ENCODE data around the gene ZKSCAN3. TPM values are rescaled to one million over a fixed set of nuclear protein-coding genes. Genes with fewer than 3 reads are reported as not detected.

The ZKSCAN3 gene
- polyA plus RNA-seq, 2 of the 4 experiments (the other 2 are of a cell fraction) = 1.6 to 2.7 TPM

DNA sequence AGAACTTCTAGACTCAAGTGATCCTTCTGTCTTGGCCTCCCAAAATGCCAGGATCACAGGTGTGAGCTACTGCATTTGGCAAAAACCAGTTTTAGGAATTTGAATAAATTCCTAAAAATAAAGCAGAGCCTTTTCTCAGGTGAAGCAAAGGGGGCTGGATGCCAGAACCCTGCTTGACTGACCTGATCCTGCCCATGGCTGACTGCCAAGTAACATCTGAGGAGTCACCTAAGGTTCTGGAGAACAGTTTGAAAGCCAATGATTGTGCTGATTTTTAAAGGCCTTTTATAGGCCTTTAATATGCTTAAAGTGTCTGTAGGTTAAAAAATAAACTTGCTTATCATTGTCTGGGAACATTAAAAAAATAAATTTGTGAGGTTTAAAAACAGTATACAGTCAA lies 63.9 kb downstream of the ZKSCAN3 start:
- H3K27ac ChIP-seq = no peak overlapping the region
- CTCF ChIA-PET = no interaction called here
- DNase-seq (ENCODE audit: low read depth in 1 of 2, low spot score in 1 of 2) (no peak), ATAC-seq (no peak), FAIRE-seq (no peak)
- H3K4me3 ChIP-seq = no peak overlapping the region
- TF ChIP-seq NR3C1 (IDR thresholded peaks at IDR 0.05) = no peak
- TF ChIP-seq CBX2 (IDR thresholded peaks at IDR 0.05; ENCODE audit: borderline replicate concordance, low read depth) = no peak
- TF ChIP-seq CTCF (IDR thresholded peaks at IDR 0.05) = no peak
- TF ChIP-seq SREBF2 (IDR thresholded peaks at IDR 0.05) = no peak
- TF ChIP-seq POLR2AphosphoS2 (conservative IDR thresholded peaks at IDR 0.05; ENCODE audit: low read length) = no peak
- no peak for TF ChIP-seq HES2 (IDR thresholded peaks at IDR 0.05)
- no peak for TF ChIP-seq RAD21 (conservative IDR thresholded peaks at IDR 0.05 in 1 of 2, IDR thresholded peaks at IDR 0.05 in 1 of 2)
- TF ChIP-seq PHF8 (IDR thresholded peaks at IDR 0.05; ENCODE audit: borderline replicate concordance, low read depth) = no peak
- TF ChIP-seq KDM5A (IDR thresholded peaks at IDR 0.05) = no peak
- TF ChIP-seq FOXS1 (CRISPR knock-in tag; IDR thresholded peaks at IDR 0.05) = no peak
- TF ChIP-seq ZSCAN20 (CRISPR knock-in tag; IDR thresholded peaks at IDR 0.05) = no peak
- POLR2A ChIA-PET = no interaction called here
- H3K9me3 ChIP-seq = no peaks in the 10 kb centered on the region
- no peak overlapping the region for H3K4me2 ChIP-seq
- no peaks in the 10 kb centered on the region for H3K4me1 ChIP-seq

Small RNA genes within 50 kb of the gene (small RNA-seq; reads per million reads assigned to genes)
- gene AL021997.1 (0 reads per million in 6 experiments), gene AL021997.2 (0 reads per million in 6 experiments), gene RNU2-45P (0 reads per million in 6 experiments)

Other genes with a start within 250 kb of the ZKSCAN3 start
- gene ZSCAN16, start 225.3 kb upstream of the ZKSCAN3 start, polyA plus RNA-seq (2011; rRNA removed) = 5.5 and 6.0 TPM in 2 replicates
- 5.7 to 6.1 TPM (median 5.8 TPM) in 3 replicates for gene ZSCAN16, start 225.3 kb upstream of the ZKSCAN3 start, polyA plus RNA-seq (2017; fragmentation: RNase III; extraction: RNeasy Plus Mini Kit Qiagen cat#74134 plus additional on column Dnase treatment)
- 8.9 and 16.2 TPM in 2 replicates for gene ZKSCAN8, start 208.1 kb upstream of the ZKSCAN3 start, polyA plus RNA-seq (2011; rRNA removed)
- gene ZKSCAN8, start 208.1 kb upstream of the ZKSCAN3 start, polyA plus RNA-seq (2017; fragmentation: RNase III; extraction: RNeasy Plus Mini Kit Qiagen cat#74134 plus additional on column Dnase treatment) = 6.9 to 8.5 TPM (median 8.4 TPM) in 3 replicates
- gene ZSCAN9, start 124.7 kb upstream of the ZKSCAN3 start, polyA plus RNA-seq (2011; rRNA removed) = 16.2 and 18.4 TPM in 2 replicates
- 7.2 to 8.1 TPM (median 7.7 TPM) in 3 replicates for gene ZSCAN9, start 124.7 kb upstream of the ZKSCAN3 start, polyA plus RNA-seq (2017; fragmentation: RNase III; extraction: RNeasy Plus Mini Kit Qiagen cat#74134 plus additional on column Dnase treatment)
- 2.3 TPM in 2 replicates for gene ZKSCAN4, start 97.7 kb upstream of the ZKSCAN3 start, polyA plus RNA-seq (2011; rRNA removed)
- gene ZKSCAN4, start 97.7 kb upstream of the ZKSCAN3 start, polyA plus RNA-seq (2017; fragmentation: RNase III; extraction: RNeasy Plus Mini Kit Qiagen cat#74134 plus additional on column Dnase treatment) = 1.7 to 2.1 TPM (median 1.8 TPM) in 3 replicates
- not detected in 2 replicates for gene NKAPL, start 90.7 kb upstream of the ZKSCAN3 start, polyA plus RNA-seq (2011; rRNA removed)
- not detected in 3 replicates for gene NKAPL, start 90.7 kb upstream of the ZKSCAN3 start, polyA plus RNA-seq (2017; fragmentation: RNase III; extraction: RNeasy Plus Mini Kit Qiagen cat#74134 plus additional on column Dnase treatment)
- 10.1 and 11.2 TPM in 2 replicates for gene ZSCAN26, start 82.8 kb upstream of the ZKSCAN3 start, polyA plus RNA-seq (2011; rRNA removed)
- gene ZSCAN26, start 82.8 kb upstream of the ZKSCAN3 start, polyA plus RNA-seq (2017; fragmentation: RNase III; extraction: RNeasy Plus Mini Kit Qiagen cat#74134 plus additional on column Dnase treatment) = 5.0 to 6.2 TPM (median 5.9 TPM) in 3 replicates
- gene PGBD1, start 68.4 kb upstream of the ZKSCAN3 start, polyA plus RNA-seq (2011; rRNA removed) = 5.2 and 7.0 TPM in 2 replicates
- 3.7 to 4.1 TPM (median 3.7 TPM) in 3 replicates for gene PGBD1, start 68.4 kb upstream of the ZKSCAN3 start, polyA plus RNA-seq (2017; fragmentation: RNase III; extraction: RNeasy Plus Mini Kit Qiagen cat#74134 plus additional on column Dnase treatment)
- 4.0 and 4.8 TPM in 2 replicates for gene ZSCAN31, start 13.8 kb upstream of the ZKSCAN3 start, polyA plus RNA-seq (2011; rRNA removed)
- 3.0 to 3.6 TPM (median 3.1 TPM) in 3 replicates for gene ZSCAN31, start 13.8 kb upstream of the ZKSCAN3 start, polyA plus RNA-seq (2017; fragmentation: RNase III; extraction: RNeasy Plus Mini Kit Qiagen cat#74134 plus additional on column Dnase treatment)
- gene ZSCAN12, start 49.8 kb downstream of the ZKSCAN3 start, polyA plus RNA-seq (2011; rRNA removed) = 2.9 and 3.3 TPM in 2 replicates
- 1.8 to 1.9 TPM (median 1.9 TPM) in 3 replicates for gene ZSCAN12, start 49.8 kb downstream of the ZKSCAN3 start, polyA plus RNA-seq (2017; fragmentation: RNase III; extraction: RNeasy Plus Mini Kit Qiagen cat#74134 plus additional on column Dnase treatment)
- gene ZSCAN23, start 93.5 kb downstream of the ZKSCAN3 start, polyA plus RNA-seq (2011; rRNA removed) = not detected in 2 replicates
- not detected in 3 replicates for gene ZSCAN23, start 93.5 kb downstream of the ZKSCAN3 start, polyA plus RNA-seq (2017; fragmentation: RNase III; extraction: RNeasy Plus Mini Kit Qiagen cat#74134 plus additional on column Dnase treatment)
- gene GPX6, start 165.8 kb downstream of the ZKSCAN3 start, polyA plus RNA-seq (2011; rRNA removed) = not detected in 2 replicates
- not detected in 3 replicates for gene GPX6, start 165.8 kb downstream of the ZKSCAN3 start, polyA plus RNA-seq (2017; fragmentation: RNase III; extraction: RNeasy Plus Mini Kit Qiagen cat#74134 plus additional on column Dnase treatment)
- not detected in 2 replicates for gene GPX5, start 175.9 kb downstream of the ZKSCAN3 start, polyA plus RNA-seq (2011; rRNA removed)
- gene GPX5, start 175.9 kb downstream of the ZKSCAN3 start, polyA plus RNA-seq (2017; fragmentation: RNase III; extraction: RNeasy Plus Mini Kit Qiagen cat#74134 plus additional on column Dnase treatment) = not detected in 3 replicates

Data from A549 (cell line).